CD14-positive monocyte (primary cell): Measurements from ENCODE around the gene WDR70. TPM values are rescaled to one million over a fixed set of nuclear protein-coding genes. Genes with fewer than 3 reads are reported as not detected.
A peak's percentile ranks its signal among the peaks of the same experiment; 100 is the strongest.

ENCODE experiments used
- DNase-seq, 3 donors: peaks; one replicate each; pipeline ENCODE4 v3.0.0-alpha.2; 2011 to 2022
- H2AFZ ChIP-seq: 2 replicates; pipeline ENCODE4 v1.6.0; 2012; ENCODE audit warnings: mild to moderate bottlenecking, low read depth, low read length, inconsistent platforms; ENCODE audit not compliant: insufficient read depth, poor library complexity, severe bottlenecking
- H3K27ac ChIP-seq, 2 donors: 1 replicate in 1 of 2; 2 replicates in 1 of 2; pipeline ENCODE4 v1.5.1; 2012 to 2013; ENCODE audit warnings: low read length in 2 of 2, control low read depth in 1 of 2, inconsistent platforms in 1 of 2, low read depth in 1 of 2, mild to moderate bottlenecking in 1 of 2
- H3K27me3 ChIP-seq, 2 donors: one replicate each; pipeline versions ENCODE4 v1.6.0 to v1.6.1; 2011 to 2013; ENCODE audit warnings: low read length in 2 of 2; ENCODE audit not compliant: control insufficient read depth in 2 of 2, insufficient read depth in 2 of 2
- H3K36me3 ChIP-seq, 2 donors: replicated peaks in 1 of 2; 1 replicate in 1 of 2; 2 replicates in 1 of 2; pipeline versions ENCODE4 v1.5.1 to v1.6.1; 2012 to 2013; ENCODE audit warnings: low read length in 2 of 2, control low read depth in 1 of 2, inconsistent platforms in 1 of 2, mild to moderate bottlenecking in 1 of 2; ENCODE audit not compliant: insufficient read depth in 2 of 2, control insufficient read depth in 1 of 2
- H3K4me1 ChIP-seq, 2 donors: 1 replicate in 1 of 2; 2 replicates in 1 of 2; pipeline versions ENCODE4 v1.5.1 to v1.6.1; 2012 to 2013; ENCODE audit warnings: low read length in 2 of 2, control low read depth in 1 of 2, inconsistent platforms in 1 of 2, mild to moderate bottlenecking in 1 of 2, moderate library complexity in 1 of 2; ENCODE audit not compliant: insufficient read depth in 2 of 2, control insufficient read depth in 1 of 2
- H3K4me2 ChIP-seq: replicated peaks from 2 replicates; pipeline ENCODE3; 2012; ENCODE audit warnings: low read length, moderate library complexity, mild to moderate bottlenecking; ENCODE audit not compliant: poor library complexity, severe bottlenecking; ENCODE audit errors: extremely low read depth
- H3K4me3 ChIP-seq, 3 experiments: fragments of 200-600 bp in 1 of 3; sonication (generic) in 1 of 3; replicated peaks in 1 of 3; 1 replicate in 2 of 3; 2 replicates in 1 of 3; pipeline ENCODE4 v1.5.1; 2011 to 2013; ENCODE audit warnings: low read length in 3 of 3, mild to moderate bottlenecking in 3 of 3, control low read depth in 2 of 3, low read depth in 2 of 3, inconsistent platforms in 1 of 3, moderate library complexity in 1 of 3
- H3K79me2 ChIP-seq: 2 replicates; pipeline ENCODE4 v1.6.0; 2012; ENCODE audit warnings: mild to moderate bottlenecking, control low read depth, inconsistent platforms, low read length, moderate library complexity; ENCODE audit not compliant: insufficient read depth
- H3K9ac ChIP-seq: 2 replicates; pipeline ENCODE4 v1.6.0; 2017; ENCODE audit warnings: low read length, mild to moderate bottlenecking; ENCODE audit not compliant: insufficient read depth, poor library complexity, severe bottlenecking
- H3K9me3 ChIP-seq, 2 donors: replicated peaks in 1 of 2; 1 replicate in 1 of 2; 2 replicates in 1 of 2; pipeline versions ENCODE4 v1.5.1 to v1.6.1; 2012 to 2013; ENCODE audit warnings: low read length in 2 of 2, control low read depth in 1 of 2; ENCODE audit not compliant: control insufficient read depth in 1 of 2, insufficient read depth in 1 of 2
- H4K20me1 ChIP-seq: 2 replicates; pipeline ENCODE4 v1.6.0; 2012; ENCODE audit warnings: mild to moderate bottlenecking, low read length, control low read depth, moderate library complexity; ENCODE audit not compliant: insufficient read depth
- H3K27ac Mint-ChIP-seq, 7 donors: one replicate each; pipeline ENCODE4 v1.8.0; 2020; ENCODE audit warnings: mild to moderate bottlenecking in 7 of 7, mixed read lengths in 7 of 7, moderate library complexity in 6 of 7, inconsistent platforms in 2 of 7
- H3K27me3 Mint-ChIP-seq, 3 donors: one replicate each; pipeline ENCODE4 v1.8.0; 2021 to 2022; ENCODE audit warnings: low read depth in 3 of 3, mild to moderate bottlenecking in 3 of 3, mixed read lengths in 3 of 3, moderate library complexity in 3 of 3, inconsistent platforms in 1 of 3
- H3K36me3 Mint-ChIP-seq, 2 donors: one replicate each; pipeline ENCODE4 v1.8.0; 2020; ENCODE audit warnings: mixed read lengths in 2 of 2, inconsistent platforms in 1 of 2, mild to moderate bottlenecking in 1 of 2
- H3K4me1 Mint-ChIP-seq: one replicate; pipeline ENCODE4 v1.8.0; 2020; ENCODE audit warnings: mild to moderate bottlenecking, mixed read lengths
- H3K4me3 Mint-ChIP-seq, 2 donors: one replicate each; pipeline ENCODE4 v1.8.0; 2020; ENCODE audit warnings: mild to moderate bottlenecking in 2 of 2, mixed read lengths in 2 of 2, moderate library complexity in 1 of 2
- H3K9me3 Mint-ChIP-seq, 7 donors: one replicate each; pipeline ENCODE4 v1.8.0; 2020 to 2022; ENCODE audit warnings: mixed read lengths in 7 of 7, mild to moderate bottlenecking in 6 of 7, moderate library complexity in 6 of 7, inconsistent platforms in 2 of 7
- WGBS: methylation state at CpG from one replicate; pipeline ENCODE4 v1.1.5; 2013; ENCODE audit warnings: missing lambda C conversion rate; ENCODE audit not compliant: insufficient coverage; 5-methylcytosine and 5-hydroxymethylcytosine counted together
- intact Hi-C, 2 donors: fragments of 100-400 bp; cut with micrococcal nuclease; formaldehyde crosslinking; loops; one replicate each; pipeline versions ENCODE4 v1.15.0 to v1.15.1; 2023
- polyA plus RNA-seq, 3 donors: library from polyadenylated mRNA; depleted of rRNA in 1 of 3; unstranded in 2 of 3; stranded (reverse) in 1 of 3; fragments of 300-500 nt in 2 of 3; fragments of >200 nt in 1 of 3; fragmentation: Illumina TruSeq in 2 of 3; gene quantifications; 1 replicate in 2 of 3; 2 replicates in 1 of 3; pipeline ENCODE4 v1.2.3, GENCODE V29; 2012 to 2021
- TF ChIP-seq, protein P1 (sequence below): fragments of 200-600 bp; IDR thresholded peaks from one replicate; pipeline ENCODE4 v1.8.0; 2022; ENCODE audit warnings: antibody characterized with exemption, mild to moderate bottlenecking

Gene WDR70
- polyA plus RNA-seq, 3 donors, result 13.1 to 21.0 (median 19.1) TPM

DNA sequence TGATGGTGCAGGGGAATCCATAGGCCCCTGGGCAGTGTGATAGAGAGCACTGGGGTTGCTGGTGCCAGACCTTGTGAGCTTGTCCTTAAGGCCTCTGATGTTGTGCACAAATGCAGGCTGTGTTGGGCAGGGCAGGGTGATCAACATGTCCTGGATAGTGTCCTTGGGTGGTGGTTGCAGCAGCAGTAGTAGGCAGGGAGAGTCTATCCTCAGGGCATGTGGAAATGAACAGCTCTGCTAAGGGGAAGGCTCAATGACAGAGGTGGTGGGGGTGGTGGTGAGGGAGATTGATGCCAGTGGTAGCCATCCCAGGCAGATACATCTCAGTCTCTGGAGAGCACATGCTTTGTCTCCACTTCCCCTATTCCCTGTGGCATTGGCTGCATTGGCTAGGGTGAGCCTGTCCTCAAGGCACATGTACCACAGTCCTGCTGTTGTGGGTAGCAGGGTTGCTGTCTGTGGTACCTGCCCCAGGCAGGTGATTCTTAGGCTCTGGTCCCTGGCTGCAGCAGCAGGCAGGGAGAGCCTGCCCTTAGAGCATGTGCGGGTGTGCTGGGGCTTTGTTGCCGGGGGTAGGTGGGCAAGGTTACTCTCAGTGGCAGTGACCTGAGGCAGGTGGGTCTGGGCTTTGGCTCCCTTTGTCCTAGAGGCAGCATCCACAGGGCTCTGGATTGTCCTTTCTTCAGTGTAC lies 111.1 kb downstream of the WDR70 start:
- Mint-ChIP-seq H3K36me3 (peaks cover 33 to 51% of the 10 kb centered on the region in 2 donors), H3K27me3 (no peaks in the 10 kb centered on the region), H3K9me3 (peaks cover 6 to 13% (median 9%) of the 10 kb centered on the region in 7 donors), H3K4me3 (no peak overlapping the region), H3K27ac (peak overlapping the region in 1 of 7 donors; percentile 6), H3K4me1 (no peaks in the 10 kb centered on the region)
- H4K20me1 ChIP-seq, result peaks cover 3% of the 10 kb centered on the region
- H3K4me2 ChIP-seq, result no peak overlapping the region
- H3K4me3 ChIP-seq, result no peak overlapping the region
- intact Hi-C loops, result no loop called here
- no peaks in the 10 kb centered on the region for H3K4me1 ChIP-seq
- no peak for DNase-seq
- TF ChIP-seq, protein P1, sequence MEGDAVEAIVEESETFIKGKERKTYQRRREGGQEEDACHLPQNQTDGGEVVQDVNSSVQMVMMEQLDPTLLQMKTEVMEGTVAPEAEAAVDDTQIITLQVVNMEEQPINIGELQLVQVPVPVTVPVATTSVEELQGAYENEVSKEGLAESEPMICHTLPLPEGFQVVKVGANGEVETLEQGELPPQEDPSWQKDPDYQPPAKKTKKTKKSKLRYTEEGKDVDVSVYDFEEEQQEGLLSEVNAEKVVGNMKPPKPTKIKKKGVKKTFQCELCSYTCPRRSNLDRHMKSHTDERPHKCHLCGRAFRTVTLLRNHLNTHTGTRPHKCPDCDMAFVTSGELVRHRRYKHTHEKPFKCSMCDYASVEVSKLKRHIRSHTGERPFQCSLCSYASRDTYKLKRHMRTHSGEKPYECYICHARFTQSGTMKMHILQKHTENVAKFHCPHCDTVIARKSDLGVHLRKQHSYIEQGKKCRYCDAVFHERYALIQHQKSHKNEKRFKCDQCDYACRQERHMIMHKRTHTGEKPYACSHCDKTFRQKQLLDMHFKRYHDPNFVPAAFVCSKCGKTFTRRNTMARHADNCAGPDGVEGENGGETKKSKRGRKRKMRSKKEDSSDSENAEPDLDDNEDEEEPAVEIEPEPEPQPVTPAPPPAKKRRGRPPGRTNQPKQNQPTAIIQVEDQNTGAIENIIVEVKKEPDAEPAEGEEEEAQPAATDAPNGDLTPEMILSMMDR, result no peak
- H3K27me3 ChIP-seq, result no peaks in the 10 kb centered on the region
- 100% methylated on average over 2 of the region's 2 CpGs for WGBS
- H2AFZ ChIP-seq, result no peak overlapping the region
- peaks cover 0 to 19% of the 10 kb centered on the region in 2 donors for H3K36me3 ChIP-seq
- H3K79me2 ChIP-seq, result no peaks in the 10 kb centered on the region
- H3K9ac ChIP-seq, result no peak overlapping the region
- H3K9me3 ChIP-seq, result peaks cover 0 to 11% of the 10 kb centered on the region in 2 donors
- H3K27ac ChIP-seq, result no peak overlapping the region

DNA sequence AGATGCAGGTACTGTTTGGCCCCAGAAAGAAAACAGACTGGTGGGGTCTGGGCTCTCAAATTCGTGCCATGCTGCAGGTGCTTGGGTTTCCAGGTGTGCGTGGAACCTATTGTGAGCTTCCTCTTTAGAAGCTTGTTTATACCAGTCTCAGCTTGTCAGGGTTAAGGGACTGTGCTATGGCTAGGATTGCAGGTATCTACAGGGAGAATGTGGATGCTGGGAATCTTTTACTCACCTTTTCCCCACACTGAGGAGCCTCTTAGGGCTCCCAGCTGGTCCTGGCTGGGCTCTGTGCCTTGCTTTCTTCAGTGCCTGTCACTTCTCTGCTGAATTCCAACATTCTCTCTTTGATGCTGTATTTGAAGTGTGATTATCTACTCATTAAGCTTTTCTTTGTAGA lies 111.8 kb downstream of the WDR70 start:
- H3K27ac ChIP-seq, result no peak overlapping the region
- H3K79me2 ChIP-seq, result no peaks in the 10 kb centered on the region
- no peaks in the 10 kb centered on the region for H3K4me1 ChIP-seq
- Mint-ChIP-seq H3K4me1 (no peaks in the 10 kb centered on the region), H3K4me3 (no peak overlapping the region), H3K27ac (peak overlapping the region in 1 of 7 donors; percentile 42), H3K9me3 (peaks cover 6 to 13% (median 9%) of the 10 kb centered on the region in 7 donors), H3K36me3 (peaks cover 36 to 55% of the 10 kb centered on the region in 2 donors), H3K27me3 (no peaks in the 10 kb centered on the region)
- H3K9ac ChIP-seq, result no peak overlapping the region
- H3K4me3 ChIP-seq, result no peak overlapping the region
- WGBS, result 100% methylated on average over 2 of the region's 2 CpGs
- H4K20me1 ChIP-seq, result peaks cover 3% of the 10 kb centered on the region
- peaks cover 0 to 21% of the 10 kb centered on the region in 2 donors for H3K36me3 ChIP-seq
- H3K4me2 ChIP-seq, result no peak overlapping the region
- intact Hi-C loops, result no loop called here
- H3K9me3 ChIP-seq, result peaks cover 0 to 11% of the 10 kb centered on the region in 2 donors
- DNase-seq, result no peak
- TF ChIP-seq, protein P1, result no peak
- no peak overlapping the region for H2AFZ ChIP-seq
- H3K27me3 ChIP-seq, result no peaks in the 10 kb centered on the region
